Activated T-helper 2 cell treated with anti-CD3 and anti-CD28 coated beads, Interferon-gamma antibody, Interleukin-2, Interleukin-4, amounts not matched to agents 10 μg/mL and 5 μg/mL and 100 μg/mL, durations not matched to agents 14 hours and 24 hours and 36 hours (primary cell): ENCODE measurements around the gene RAI14. TPM values are rescaled to one million over a fixed set of nuclear protein-coding genes. Genes with fewer than 3 reads are reported as not detected.
"Not testable (repeated sequence)": the region's sequence is repeated elsewhere in the genome, so short reads cannot be mapped to it uniquely, and the experiment has no call there.

Experiments used
- DNase-seq: peaks from one replicate; pipeline ENCODE4 v3.0.0; 2021; ENCODE audit warnings: low spot score
- H3K27ac Mint-ChIP-seq: one replicate; pipeline ENCODE4 v1.8.0; 2021; ENCODE audit warnings: mixed read lengths
- H3K27me3 Mint-ChIP-seq: one replicate; pipeline ENCODE4 v1.8.0; 2021; ENCODE audit warnings: low read depth, mixed read lengths
- H3K36me3 Mint-ChIP-seq: one replicate; pipeline ENCODE4 v1.8.0; 2021; ENCODE audit warnings: low read depth, mixed read lengths
- H3K4me1 Mint-ChIP-seq: one replicate; pipeline ENCODE4 v1.8.0; 2021; ENCODE audit warnings: low read depth, mixed read lengths
- H3K4me3 Mint-ChIP-seq: one replicate; pipeline ENCODE4 v1.8.0; 2021; ENCODE audit warnings: low read depth, mild to moderate bottlenecking, moderate library complexity, mixed read lengths
- H3K9me3 Mint-ChIP-seq: one replicate; pipeline ENCODE4 v1.8.0; 2021; ENCODE audit warnings: mixed read lengths
- intact Hi-C: fragments of 100-400 bp; cut with micrococcal nuclease; formaldehyde crosslinking; loops from one replicate; pipeline ENCODE4 v1.15.1; 2023
- total RNA-seq: library from RNA; stranded (reverse); gene quantifications from 2 replicates; pipeline ENCODE4 v1.2.3, GENCODE V29; 2022

The RAI14 gene
- total RNA-seq, 1 donor from 2014 or later = 4.0 TPM

DNA sequence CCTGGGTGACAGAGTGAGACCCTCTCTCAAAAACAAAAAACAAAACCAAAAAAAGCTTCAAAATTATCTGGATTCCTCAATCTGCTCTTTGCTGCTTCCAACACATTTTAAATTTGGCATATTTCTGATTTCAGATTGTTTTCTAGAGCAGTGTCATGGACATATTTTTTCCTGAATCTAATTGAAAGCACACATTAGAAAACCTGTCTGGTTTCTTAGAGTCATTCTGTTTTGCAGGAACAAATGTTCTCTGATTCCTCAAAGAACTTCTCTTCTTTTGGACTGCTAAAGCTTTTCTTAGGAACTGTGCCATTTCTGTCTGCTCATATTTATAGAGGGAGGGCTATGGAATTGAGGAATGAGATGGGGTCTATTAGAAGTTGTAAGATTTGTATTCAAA lies 81.6 kb downstream of the RAI14 start:
- no peaks in the 10 kb centered on the region for H3K9me3 Mint-ChIP-seq
- no peaks in the 10 kb centered on the region for H3K36me3 Mint-ChIP-seq
- H3K4me3 Mint-ChIP-seq = no peak overlapping the region
- no peak overlapping the region for H3K27ac Mint-ChIP-seq
- no peaks in the 10 kb centered on the region for H3K4me1 Mint-ChIP-seq
- peaks cover 1% of the 10 kb centered on the region for H3K27me3 Mint-ChIP-seq
- no peak for DNase-seq
- intact Hi-C loops = no loop called here

DNA sequence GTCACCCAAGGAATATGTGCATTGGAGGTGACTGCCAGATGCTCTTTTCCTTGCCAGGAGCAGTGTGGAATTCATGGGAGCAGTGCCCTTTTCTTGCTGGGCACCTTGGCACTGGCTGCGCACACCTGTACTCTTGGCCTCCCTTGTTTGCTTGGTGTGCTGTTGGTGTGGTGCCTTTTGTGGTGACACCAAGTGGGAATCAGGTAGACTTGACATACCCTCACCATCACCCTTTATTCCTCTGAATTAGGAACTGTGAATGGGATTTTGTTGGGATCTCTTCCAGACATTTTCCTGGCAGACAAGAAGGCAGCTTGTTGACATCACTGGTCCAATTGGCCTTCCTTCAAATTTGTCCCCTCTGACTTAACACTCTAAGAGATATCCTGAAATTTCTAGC lies 82.3 kb downstream of the RAI14 start:
- Mint-ChIP-seq H3K4me1 (no peaks in the 10 kb centered on the region), H3K27ac (no peak overlapping the region), H3K9me3 (no peaks in the 10 kb centered on the region), H3K4me3 (no peak overlapping the region), H3K27me3 (peaks cover 1% of the 10 kb centered on the region), H3K36me3 (no peaks in the 10 kb centered on the region)
- no peak for DNase-seq
- intact Hi-C loops = no loop called here

DNA sequence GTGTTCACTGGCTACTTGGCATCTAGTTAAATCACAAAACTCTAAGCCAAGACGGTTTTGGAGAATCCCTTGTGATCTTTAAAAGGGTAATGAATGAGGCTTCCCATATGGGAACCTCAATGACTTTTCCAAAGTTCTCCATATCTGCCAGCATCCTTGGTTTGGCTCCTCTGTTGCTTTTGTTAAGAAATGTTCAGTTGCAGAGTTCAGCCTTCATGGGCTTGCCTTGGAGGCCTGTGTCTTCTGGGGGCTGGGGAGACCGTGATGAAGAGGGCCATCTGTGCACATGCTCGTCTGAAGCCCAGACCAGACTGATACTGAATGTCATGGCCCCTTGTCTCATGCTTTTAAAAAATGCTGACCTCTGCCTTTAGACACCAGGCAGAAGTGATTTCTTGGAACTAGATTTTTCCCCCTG lies 84.3 kb downstream of the RAI14 start:
- Mint-ChIP-seq H3K9me3 (no peaks in the 10 kb centered on the region), H3K4me3 (no peak overlapping the region), H3K27ac (no peak overlapping the region), H3K4me1 (no peaks in the 10 kb centered on the region), H3K36me3 (no peaks in the 10 kb centered on the region), H3K27me3 (no peaks in the 10 kb centered on the region)
- intact Hi-C loops = no loop called here
- no peak for DNase-seq

DNA sequence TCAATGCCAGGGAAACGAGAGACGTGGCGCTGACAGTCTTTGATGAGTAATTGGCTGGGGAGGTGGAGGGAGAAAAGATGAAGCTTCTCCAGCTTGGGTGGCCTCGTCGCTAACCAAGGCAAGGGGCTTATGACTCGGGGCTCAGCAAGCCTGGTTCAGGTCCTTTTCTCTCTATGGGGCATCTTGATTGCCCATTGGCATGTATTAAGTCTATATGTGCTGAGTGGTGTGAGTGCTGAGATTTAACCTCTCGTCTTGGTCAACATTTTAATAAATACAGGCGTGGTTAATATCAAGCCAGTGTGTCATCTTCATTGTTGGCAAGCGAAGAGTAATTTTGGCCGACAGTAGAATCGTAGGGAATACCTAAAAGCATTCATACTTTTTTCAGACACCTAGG lies 85.9 kb downstream of the RAI14 start:
- intact Hi-C loops = no loop called here
- H3K4me1 Mint-ChIP-seq = no peaks in the 10 kb centered on the region
- H3K27ac Mint-ChIP-seq = no peak overlapping the region
- H3K27me3 Mint-ChIP-seq = no peaks in the 10 kb centered on the region
- H3K9me3 Mint-ChIP-seq = no peaks in the 10 kb centered on the region
- H3K4me3 Mint-ChIP-seq = no peak overlapping the region
- DNase-seq = no peak
- H3K36me3 Mint-ChIP-seq = no peaks in the 10 kb centered on the region

DNA sequence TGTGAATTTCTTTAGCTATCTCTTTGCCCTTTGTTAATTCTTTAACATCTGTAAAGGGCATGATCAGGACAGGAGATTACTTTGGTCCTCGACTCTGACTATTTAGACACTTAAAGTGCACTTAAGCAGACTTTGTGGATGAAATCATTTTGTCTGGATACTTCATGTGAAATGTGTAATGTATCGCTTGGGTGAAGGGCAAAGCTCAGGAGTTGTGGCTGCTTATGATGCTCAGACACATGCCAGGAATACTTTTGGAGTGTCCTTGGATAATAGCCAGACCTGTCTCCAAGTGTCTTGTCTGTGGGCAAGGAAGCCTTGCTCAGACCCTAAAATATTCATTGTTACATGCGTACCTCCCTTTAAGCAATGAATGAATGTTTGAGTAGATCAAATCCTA lies 87.8 kb downstream of the RAI14 start:
- Mint-ChIP-seq H3K4me3 (no peak overlapping the region), H3K27ac (no peak overlapping the region), H3K27me3 (no peaks in the 10 kb centered on the region), H3K4me1 (no peaks in the 10 kb centered on the region), H3K36me3 (no peaks in the 10 kb centered on the region), H3K9me3 (no peaks in the 10 kb centered on the region)
- DNase-seq = no peak
- intact Hi-C loops = no loop called here

DNA sequence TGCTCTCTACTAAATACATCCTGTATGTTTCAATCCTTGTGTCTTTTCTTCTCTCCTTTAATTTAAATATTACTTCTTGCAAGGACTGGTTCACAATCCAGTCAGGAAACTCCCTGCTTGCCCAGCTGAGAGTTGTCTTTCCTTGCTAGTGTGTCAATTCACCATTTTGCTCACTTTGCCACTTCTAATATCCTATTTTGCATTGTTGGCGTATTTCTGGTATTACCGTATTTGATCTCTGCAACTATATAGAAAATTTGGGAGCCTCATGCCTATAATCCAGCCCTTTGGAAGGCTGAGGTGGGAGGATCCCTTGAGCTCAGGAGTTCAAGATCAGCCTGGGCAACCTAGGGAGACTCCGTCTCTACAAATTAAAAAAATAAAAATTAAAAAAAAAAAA lies 92.3 kb downstream of the RAI14 start:
- intact Hi-C loops = no loop called here
- H3K4me3 Mint-ChIP-seq = no peak overlapping the region
- no peaks in the 10 kb centered on the region for H3K27me3 Mint-ChIP-seq
- no peak for DNase-seq
- no peaks in the 10 kb centered on the region for H3K4me1 Mint-ChIP-seq
- no peaks in the 10 kb centered on the region for H3K36me3 Mint-ChIP-seq
- H3K27ac Mint-ChIP-seq = no peak overlapping the region
- H3K9me3 Mint-ChIP-seq = no peaks in the 10 kb centered on the region

DNA sequence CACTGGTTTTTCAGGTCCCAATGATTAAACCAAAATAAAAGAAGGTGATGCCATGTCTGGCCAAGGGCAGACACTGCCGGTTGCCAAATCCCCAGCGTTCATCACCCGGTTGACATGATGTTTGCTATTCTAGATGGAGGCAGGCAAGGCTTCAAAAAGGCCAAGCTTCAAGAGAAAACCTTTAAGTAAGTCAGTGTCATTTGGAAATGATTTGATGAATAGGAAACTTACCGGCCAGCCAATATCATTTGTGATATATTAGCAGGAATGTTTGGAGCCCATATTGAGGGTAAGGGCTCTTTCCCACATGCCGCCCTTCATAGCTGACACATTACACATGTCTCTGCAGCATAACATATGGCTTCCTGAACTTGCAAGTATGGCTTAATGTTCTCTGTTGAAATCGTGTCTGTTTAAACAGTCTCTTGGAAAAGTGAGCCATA lies 93.3 kb downstream of the RAI14 start:
- Mint-ChIP-seq H3K27me3 (no peaks in the 10 kb centered on the region), H3K27ac (no peak overlapping the region), H3K4me3 (no peak overlapping the region), H3K36me3 (no peaks in the 10 kb centered on the region), H3K9me3 (no peaks in the 10 kb centered on the region), H3K4me1 (no peaks in the 10 kb centered on the region)
- intact Hi-C loops = no loop called here
- no peak for DNase-seq

DNA sequence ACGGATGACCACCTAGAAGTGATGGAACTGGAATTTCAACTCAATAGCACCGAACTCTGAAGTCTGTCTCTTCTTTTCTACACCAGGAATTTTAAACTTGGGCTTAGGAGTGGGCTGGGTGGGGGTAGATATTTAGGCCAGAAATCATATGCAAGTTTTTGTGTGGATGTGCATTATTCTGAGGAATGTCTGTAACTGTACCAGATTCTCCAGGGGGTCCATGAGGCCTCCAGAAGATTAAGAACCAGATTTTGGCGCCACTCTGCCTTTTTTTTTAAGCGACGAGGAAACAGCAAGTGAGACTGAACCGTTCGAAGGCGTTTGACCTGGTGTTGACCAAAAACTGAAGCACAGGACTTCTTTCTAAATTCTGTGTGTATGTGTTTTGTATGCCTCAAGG lies 94.1 kb downstream of the RAI14 start:
- no peak for DNase-seq
- intact Hi-C loops = no loop called here
- no peak overlapping the region for H3K27ac Mint-ChIP-seq
- no peaks in the 10 kb centered on the region for H3K36me3 Mint-ChIP-seq
- H3K4me3 Mint-ChIP-seq = no peak overlapping the region
- no peaks in the 10 kb centered on the region for H3K9me3 Mint-ChIP-seq
- H3K27me3 Mint-ChIP-seq = no peaks in the 10 kb centered on the region
- H3K4me1 Mint-ChIP-seq = no peaks in the 10 kb centered on the region

DNA sequence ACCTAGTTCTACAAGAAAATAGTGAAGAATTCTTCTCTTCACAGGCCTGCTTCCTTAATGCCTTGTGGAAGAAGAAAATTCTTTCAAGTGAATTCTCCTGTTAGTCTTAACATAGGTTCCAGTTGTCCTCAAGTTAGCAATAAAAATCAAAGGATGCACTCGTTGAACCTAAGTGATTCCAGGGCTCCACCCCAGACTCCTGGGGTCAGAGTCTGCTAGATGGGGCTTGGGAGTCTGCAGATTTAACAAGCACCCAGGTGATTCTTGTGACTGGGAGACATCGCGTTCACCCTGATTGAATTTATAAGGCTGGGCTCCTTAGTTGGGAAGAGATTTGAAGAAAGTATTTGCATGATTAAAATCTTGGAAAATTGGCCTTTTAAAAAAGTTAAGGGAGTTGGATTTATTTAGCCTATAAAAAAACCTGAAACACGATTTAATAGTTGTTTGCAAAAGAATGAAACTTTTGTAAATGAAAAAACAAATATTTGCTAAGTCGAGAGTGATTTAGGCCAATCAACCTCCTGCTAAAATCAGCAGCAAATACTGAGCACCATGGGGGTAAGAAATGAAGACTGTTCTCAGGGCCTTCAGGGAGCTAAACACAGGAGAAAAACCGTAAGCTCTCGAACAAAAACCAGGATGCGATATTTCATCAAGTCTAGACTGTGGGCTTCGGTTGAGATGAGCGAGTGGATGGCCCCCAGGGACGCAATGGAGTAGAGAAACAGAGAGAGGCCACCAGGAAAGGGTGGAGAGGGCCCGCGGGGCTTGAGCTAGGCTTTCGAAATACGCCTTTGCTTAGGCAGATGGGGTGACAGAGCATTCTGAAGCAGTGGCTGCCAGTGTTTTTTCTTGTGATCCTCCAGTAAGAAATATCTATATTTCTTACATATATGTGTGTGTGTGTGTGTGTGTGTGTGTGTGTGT lies 95.9 kb downstream of the RAI14 start:
- no peaks in the 10 kb centered on the region for H3K4me1 Mint-ChIP-seq
- no peaks in the 10 kb centered on the region for H3K9me3 Mint-ChIP-seq
- H3K27ac Mint-ChIP-seq = no peak overlapping the region
- no peaks in the 10 kb centered on the region for H3K27me3 Mint-ChIP-seq
- no peak overlapping the region for H3K4me3 Mint-ChIP-seq
- intact Hi-C loops = no loop called here
- no peaks in the 10 kb centered on the region for H3K36me3 Mint-ChIP-seq
- no peak for DNase-seq

DNA sequence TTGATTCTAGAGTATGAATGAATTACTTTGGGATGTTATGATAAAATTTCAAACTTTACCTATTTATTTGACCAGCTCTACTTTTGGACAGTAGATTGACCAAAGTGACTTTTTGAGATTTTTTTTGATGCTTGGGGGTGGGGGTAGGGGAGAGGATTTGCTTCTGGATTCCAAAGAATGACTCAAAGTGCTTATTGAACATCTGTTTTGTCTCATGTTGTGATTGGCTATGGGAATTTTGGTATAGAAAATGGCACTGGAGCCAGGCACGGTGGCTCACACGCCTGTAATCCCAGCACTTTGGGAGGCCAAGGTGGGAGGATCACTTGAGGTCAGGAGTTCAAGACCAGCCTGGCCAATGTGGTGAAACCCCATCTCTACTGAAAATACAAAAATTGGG lies 97.1 kb downstream of the RAI14 start:
- DNase-seq, H3K4me3 Mint-ChIP-seq, H3K36me3 Mint-ChIP-seq, H3K27me3 Mint-ChIP-seq, H3K9me3 Mint-ChIP-seq, H3K4me1 Mint-ChIP-seq, H3K27ac Mint-ChIP-seq, intact Hi-C loops: not testable (repeated sequence)

DNA sequence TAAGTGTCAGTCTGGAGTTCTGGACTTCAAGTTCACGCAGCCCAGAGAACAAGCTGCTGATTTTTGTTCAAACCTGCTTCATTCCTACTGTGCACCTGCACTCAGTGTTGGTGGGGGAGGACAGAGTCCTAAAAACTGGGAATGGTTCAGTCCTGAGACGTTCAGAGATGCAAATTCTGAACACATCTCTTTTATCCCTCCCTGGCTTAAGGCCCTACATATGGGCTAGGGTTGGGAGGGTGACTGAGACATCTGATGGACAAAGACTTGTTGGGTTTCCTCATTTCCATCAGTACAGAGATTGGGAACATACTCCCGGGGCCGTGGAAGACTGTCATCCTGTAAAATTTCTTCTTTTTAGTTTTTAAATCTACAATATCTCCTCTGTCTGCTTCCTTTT lies 99.8 kb downstream of the RAI14 start:
- no peaks in the 10 kb centered on the region for H3K4me1 Mint-ChIP-seq
- no peaks in the 10 kb centered on the region for H3K36me3 Mint-ChIP-seq
- H3K27ac Mint-ChIP-seq = no peak overlapping the region
- H3K9me3 Mint-ChIP-seq = no peaks in the 10 kb centered on the region
- no peak overlapping the region for H3K4me3 Mint-ChIP-seq
- intact Hi-C loops = no loop called here
- H3K27me3 Mint-ChIP-seq = no peaks in the 10 kb centered on the region
- DNase-seq = no peak

DNA sequence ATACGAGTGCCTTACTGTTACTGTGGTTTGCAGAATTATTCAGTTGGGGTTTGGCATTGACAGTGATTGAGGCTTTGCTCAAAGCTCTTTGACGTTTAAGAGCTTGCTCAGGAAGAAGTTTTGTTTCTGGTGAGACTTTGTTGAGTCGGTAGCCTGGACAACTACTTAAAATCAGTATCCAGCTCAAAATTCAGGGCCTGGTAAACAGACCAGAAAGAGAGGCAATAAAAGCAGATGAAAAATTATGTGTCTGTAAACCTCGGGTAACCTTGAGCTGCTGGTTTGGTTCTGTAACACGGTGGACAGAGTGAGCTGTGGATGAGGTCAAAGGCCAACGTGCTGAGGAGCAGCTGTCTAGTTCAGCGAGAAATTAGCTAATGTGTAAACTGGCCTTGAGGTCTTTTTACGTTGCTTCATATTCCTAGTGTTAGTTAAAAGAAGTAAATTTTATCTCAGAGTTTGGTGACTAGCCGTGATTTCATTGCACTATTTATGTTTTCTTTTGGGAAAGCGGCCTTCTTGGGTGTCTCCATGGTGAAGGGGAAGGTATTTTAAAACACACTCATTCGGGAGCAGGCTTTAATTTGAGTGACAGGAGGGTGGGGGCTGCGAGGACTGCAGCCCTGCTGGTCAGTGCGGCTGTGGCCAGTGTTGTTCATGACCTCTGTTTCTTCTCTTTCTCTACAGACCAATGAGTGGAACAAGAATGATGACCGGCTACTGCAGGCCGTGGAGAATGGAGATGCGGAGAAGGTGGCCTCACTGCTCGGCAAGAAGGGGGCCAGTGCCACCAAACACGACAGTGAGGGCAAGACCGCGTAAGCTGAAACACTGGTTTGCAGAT lies 100.9 kb downstream of the RAI14 start:
- Mint-ChIP-seq H3K36me3 (no peaks in the 10 kb centered on the region), H3K9me3 (no peaks in the 10 kb centered on the region), H3K27ac (no peak overlapping the region), H3K4me3 (no peak overlapping the region), H3K4me1 (no peaks in the 10 kb centered on the region), H3K27me3 (no peaks in the 10 kb centered on the region)
- intact Hi-C loops = no loop called here
- DNase-seq = no peak

DNA sequence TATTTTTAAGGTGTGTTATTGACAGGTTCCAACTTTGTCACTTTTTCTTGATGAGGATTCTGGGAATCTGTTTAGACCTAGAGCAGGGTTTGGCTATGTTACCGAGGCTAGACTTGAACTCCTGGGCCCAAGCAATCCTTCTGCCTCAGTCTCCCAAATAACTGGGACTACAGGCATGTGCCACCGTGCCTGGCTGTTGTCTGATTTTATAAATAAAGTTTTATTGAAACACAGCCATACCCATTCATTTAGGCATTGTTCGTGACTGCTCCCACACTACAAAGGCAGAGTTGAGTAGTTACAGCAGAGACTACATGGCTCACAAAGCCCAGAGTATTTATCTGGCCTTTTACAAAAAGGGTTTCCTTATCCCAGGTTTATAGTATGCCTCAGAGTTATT lies 102.4 kb downstream of the RAI14 start:
- H3K27me3 Mint-ChIP-seq = no peaks in the 10 kb centered on the region
- intact Hi-C loops = no loop called here
- H3K36me3 Mint-ChIP-seq = no peaks in the 10 kb centered on the region
- no peaks in the 10 kb centered on the region for H3K4me1 Mint-ChIP-seq
- DNase-seq = no peak
- H3K27ac Mint-ChIP-seq = no peak overlapping the region
- H3K4me3 Mint-ChIP-seq = no peak overlapping the region
- H3K9me3 Mint-ChIP-seq = no peaks in the 10 kb centered on the region
